Liver (tissue), 9 donors: Measurements from ENCODE around the gene ZFAND3. TPM values are rescaled to one million over a fixed set of nuclear protein-coding genes. Genes with fewer than 3 reads are reported as not detected.

Experiments
- DNase-seq: peaks from one replicate; pipeline ENCODE4 v3.0.0-alpha.2; 2017; ENCODE audit warnings: low spot score
- H3K27ac ChIP-seq, 2 donors: one replicate each; pipeline ENCODE4 v1.7.0; 2013; ENCODE audit warnings: inconsistent platforms in 2 of 2, low read length in 2 of 2, control low read depth in 1 of 2, low read depth in 1 of 2, mild to moderate bottlenecking in 1 of 2
- H3K27me3 ChIP-seq, 4 donors: one replicate each; pipeline versions ENCODE4 v1.6.1 to v1.7.0; 2013; ENCODE audit warnings: low read length in 3 of 4, inconsistent platforms in 1 of 4, mild to moderate bottlenecking in 1 of 4, moderate library complexity in 1 of 4; ENCODE audit not compliant: control insufficient read depth in 4 of 4, insufficient read depth in 4 of 4
- H3K36me3 ChIP-seq, 4 donors: one replicate each; pipeline versions ENCODE4 v1.6.1 to v1.7.0; 2013; ENCODE audit warnings: low read length in 3 of 4, mild to moderate bottlenecking in 3 of 4, low read depth in 1 of 4, moderate library complexity in 1 of 4; ENCODE audit not compliant: control insufficient read depth in 4 of 4, insufficient read depth in 3 of 4
- H3K4me1 ChIP-seq, 4 donors: one replicate each; pipeline versions ENCODE4 v1.6.1 to v1.7.0; 2013; ENCODE audit warnings: low read length in 3 of 4, mild to moderate bottlenecking in 3 of 4, moderate library complexity in 1 of 4; ENCODE audit not compliant: control insufficient read depth in 4 of 4, insufficient read depth in 4 of 4
- H3K4me3 ChIP-seq, 3 donors: one replicate each; pipeline versions ENCODE4 v1.6.1 to v1.7.0; 2013; ENCODE audit warnings: low read length in 3 of 3, control low read depth in 1 of 3, low read depth in 1 of 3, mild to moderate bottlenecking in 1 of 3
- H3K9ac ChIP-seq, 2 donors: one replicate each; pipeline ENCODE4 v1.7.0; 2013; ENCODE audit warnings: low read length in 2 of 2, mild to moderate bottlenecking in 2 of 2, moderate library complexity in 2 of 2, control low read depth in 1 of 2, low read depth in 1 of 2
- H3K9me3 ChIP-seq, 4 donors: one replicate each; pipeline versions ENCODE4 v1.6.1 to v1.7.0; 2013; ENCODE audit warnings: low read length in 3 of 4; ENCODE audit not compliant: control insufficient read depth in 4 of 4
- CTCF ChIP-seq: fragments of 150-350 bp; IDR thresholded peaks from 2 replicates; pipeline ENCODE4 v1.5.1; 2017; ENCODE audit warnings: improper control_type of control experiment, low read depth, low read length; ENCODE audit not compliant: missing input control
- EGR1 ChIP-seq, 2 donors: IDR thresholded peaks; 2 replicates each; pipeline ENCODE4 v1.6.1; 2016 to 2018; ENCODE audit warnings: antibody characterized with exemption in 2 of 2, low read depth in 2 of 2
- FOXA1 ChIP-seq: IDR thresholded peaks from 2 replicates; pipeline ENCODE4 v1.6.1; 2016; ENCODE audit warnings: antibody characterized with exemption
- FOXA2 ChIP-seq: IDR thresholded peaks from 2 replicates; pipeline ENCODE4 v1.6.1; 2016; ENCODE audit warnings: antibody characterized with exemption
- GABPA ChIP-seq, 2 donors: IDR thresholded peaks in 1 of 2; conservative IDR thresholded peaks in 1 of 2; 2 replicates each; pipeline ENCODE4 v1.6.1; 2016; ENCODE audit warnings: antibody characterized with exemption in 2 of 2, mild to moderate bottlenecking in 1 of 2, moderate library complexity in 1 of 2
- HNF4A ChIP-seq, 2 donors: conservative IDR thresholded peaks; 2 replicates each; pipeline ENCODE4 v1.6.1; 2016; ENCODE audit warnings: antibody characterized with exemption in 2 of 2, mild to moderate bottlenecking in 2 of 2
- HNF4G ChIP-seq: IDR thresholded peaks from 2 replicates; pipeline ENCODE4 v1.6.1; 2016; ENCODE audit warnings: antibody characterized with exemption
- JUND ChIP-seq, 2 donors: IDR thresholded peaks; 2 replicates each; pipeline ENCODE4 v1.6.1; 2016; ENCODE audit warnings: antibody characterized with exemption in 2 of 2
- MAX ChIP-seq: IDR thresholded peaks from 2 replicates; pipeline ENCODE4 v1.6.1; 2016; ENCODE audit warnings: antibody characterized with exemption
- NR2F2 ChIP-seq: IDR thresholded peaks from 2 replicates; pipeline ENCODE4 v1.6.1; 2016; ENCODE audit warnings: antibody characterized with exemption
- RAD21 ChIP-seq, 2 donors: IDR thresholded peaks; 2 replicates each; pipeline ENCODE4 v1.6.1; 2016; ENCODE audit warnings: antibody characterized with exemption in 2 of 2, mild to moderate bottlenecking in 2 of 2
- SP1 ChIP-seq: IDR thresholded peaks from 2 replicates; pipeline ENCODE4 v1.6.1; 2018; ENCODE audit warnings: antibody characterized with exemption, mild to moderate bottlenecking
- TAF1 ChIP-seq: conservative IDR thresholded peaks from 2 replicates; pipeline ENCODE4 v1.6.1; 2016; ENCODE audit warnings: antibody characterized with exemption, mild to moderate bottlenecking
- YY1 ChIP-seq: IDR thresholded peaks from 2 replicates; pipeline ENCODE4 v1.6.1; 2016; ENCODE audit warnings: antibody characterized with exemption, mild to moderate bottlenecking
- ZBTB33 ChIP-seq: IDR thresholded peaks from 2 replicates; pipeline ENCODE4 v1.6.1; 2016; ENCODE audit warnings: antibody characterized with exemption
- WGBS: extraction: QIAGEN DNeasy Blood & Tissue Kit; methylation state at CpG from one replicate; pipeline ENCODE4 v1.1.7; 2013; 5-methylcytosine and 5-hydroxymethylcytosine counted together
- polyA plus RNA-seq, 2 donors: library from polyadenylated mRNA; stranded (reverse) in 1 of 2; unstranded in 1 of 2; fragments of 200-250 nt in 1 of 2; fragments of >200 nt in 1 of 2; fragmentation: Nextera tagmentation in 1 of 2; extraction: Ambion mirVana in 1 of 2; gene quantifications; one replicate each; pipeline versions ENCODE4 v1.2.1 to v1.2.3, GENCODE V29; 2013 to 2015
- total RNA-seq, 2 donors: library from RNA; depleted of rRNA; stranded (reverse); fragments of >200 nt; gene quantifications; one replicate each; pipeline ENCODE4 v1.2.3, GENCODE V29; 2014
- TF ChIP-seq, protein P1 (sequence below): IDR thresholded peaks from 2 replicates; pipeline ENCODE4 v1.6.1; 2016; ENCODE audit warnings: antibody characterized with exemption, mild to moderate bottlenecking
- donor health status: healthy.
- donor health status: healthy.
- donor health status: healthy.
- donor health status: healthy.
- donor health status: healthy.

The ZFAND3 gene
- total and polyA plus RNA-seq, 4 donors, result 7.7 to 37.5 (median 23.1) TPM

- Histone ChIP-seq H3K36me3 (peaks cover 0 to 5% (median under 1%) of the 10 kb centered on the region in 4 donors), H3K4me1 (no peaks in the 10 kb centered on the region), H3K4me3 (no peak overlapping the region), H3K9ac (no peak overlapping the region), H3K27ac (no peak overlapping the region), H3K9me3 (no peaks in the 10 kb centered on the region), H3K27me3 (no peaks in the 10 kb centered on the region)
- 92% methylated on average over 4 of the region's 4 CpGs for WGBS
- TF ChIP-seq HNF4A (conservative IDR thresholded peaks at IDR 0.05) (no peak), FOXA2 (no peak), ZBTB33 (no peak), HNF4G (no peak), MAX (no peak), GABPA (IDR thresholded peaks at IDR 0.05 in 1 of 2, conservative IDR thresholded peaks at IDR 0.05 in 1 of 2) (no peak), FOXA1 (no peak), NR2F2 (no peak), YY1 (no peak), EGR1 (IDR thresholded peaks at IDR 0.05; ENCODE audit: low read depth in 2 of 2) (no peak), CTCF (no peak), RAD21 (IDR thresholded peaks at IDR 0.05) (no peak), TAF1 (no peak), SP1 (no peak)
- TF ChIP-seq, protein P1, sequence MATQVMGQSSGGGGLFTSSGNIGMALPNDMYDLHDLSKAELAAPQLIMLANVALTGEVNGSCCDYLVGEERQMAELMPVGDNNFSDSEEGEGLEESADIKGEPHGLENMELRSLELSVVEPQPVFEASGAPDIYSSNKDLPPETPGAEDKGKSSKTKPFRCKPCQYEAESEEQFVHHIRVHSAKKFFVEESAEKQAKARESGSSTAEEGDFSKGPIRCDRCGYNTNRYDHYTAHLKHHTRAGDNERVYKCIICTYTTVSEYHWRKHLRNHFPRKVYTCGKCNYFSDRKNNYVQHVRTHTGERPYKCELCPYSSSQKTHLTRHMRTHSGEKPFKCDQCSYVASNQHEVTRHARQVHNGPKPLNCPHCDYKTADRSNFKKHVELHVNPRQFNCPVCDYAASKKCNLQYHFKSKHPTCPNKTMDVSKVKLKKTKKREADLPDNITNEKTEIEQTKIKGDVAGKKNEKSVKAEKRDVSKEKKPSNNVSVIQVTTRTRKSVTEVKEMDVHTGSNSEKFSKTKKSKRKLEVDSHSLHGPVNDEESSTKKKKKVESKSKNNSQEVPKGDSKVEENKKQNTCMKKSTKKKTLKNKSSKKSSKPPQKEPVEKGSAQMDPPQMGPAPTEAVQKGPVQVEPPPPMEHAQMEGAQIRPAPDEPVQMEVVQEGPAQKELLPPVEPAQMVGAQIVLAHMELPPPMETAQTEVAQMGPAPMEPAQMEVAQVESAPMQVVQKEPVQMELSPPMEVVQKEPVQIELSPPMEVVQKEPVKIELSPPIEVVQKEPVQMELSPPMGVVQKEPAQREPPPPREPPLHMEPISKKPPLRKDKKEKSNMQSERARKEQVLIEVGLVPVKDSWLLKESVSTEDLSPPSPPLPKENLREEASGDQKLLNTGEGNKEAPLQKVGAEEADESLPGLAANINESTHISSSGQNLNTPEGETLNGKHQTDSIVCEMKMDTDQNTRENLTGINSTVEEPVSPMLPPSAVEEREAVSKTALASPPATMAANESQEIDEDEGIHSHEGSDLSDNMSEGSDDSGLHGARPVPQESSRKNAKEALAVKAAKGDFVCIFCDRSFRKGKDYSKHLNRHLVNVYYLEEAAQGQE, result no peak
- DNase-seq, result no peak
Observed at GRCh38 chr6:38134704-38135088, 315.2 kb downstream of the ZFAND3 start.

- no peaks in the 10 kb centered on the region for H3K27me3 ChIP-seq
- TF ChIP-seq CTCF (no peak), ZBTB33 (no peak), JUND (IDR thresholded peaks at IDR 0.05) (no peak), FOXA1 (no peak), SP1 (no peak), EGR1 (IDR thresholded peaks at IDR 0.05; ENCODE audit: low read depth in 2 of 2) (no peak), MAX (no peak)
- TF ChIP-seq, protein P1, result no peak
- H3K4me1 ChIP-seq, result no peaks in the 10 kb centered on the region
- no peak for DNase-seq
- no peaks in the 10 kb centered on the region for H3K9me3 ChIP-seq
- H3K9ac ChIP-seq, result no peak overlapping the region
- H3K27ac ChIP-seq, result no peak overlapping the region
- peaks cover 0 to 7% (median 2%) of the 10 kb centered on the region in 4 donors for H3K36me3 ChIP-seq
- no peak overlapping the region for H3K4me3 ChIP-seq
- WGBS, result 93% methylated on average over 4 of the region's 4 CpGs
Observed at GRCh38 chr6:38136547-38136946, 317.0 kb downstream of the ZFAND3 start.
